GM21515 (cell line): ENCODE measurements around the gene CDKAL1.
A peak's percentile ranks its signal among the peaks of the same experiment; 100 is the strongest.
"Not testable (repeated sequence)": the region's sequence is repeated elsewhere in the genome, so short reads cannot be mapped to it uniquely, and the experiment has no call there.

Experiments used
- ATAC-seq: cut with Tn5 transposase; IDR thresholded peaks from one replicate; pipeline ENCODE4 v1.9.1; 2021; ENCODE audit not compliant: unreplicated experiment

Gene CDKAL1

DNA sequence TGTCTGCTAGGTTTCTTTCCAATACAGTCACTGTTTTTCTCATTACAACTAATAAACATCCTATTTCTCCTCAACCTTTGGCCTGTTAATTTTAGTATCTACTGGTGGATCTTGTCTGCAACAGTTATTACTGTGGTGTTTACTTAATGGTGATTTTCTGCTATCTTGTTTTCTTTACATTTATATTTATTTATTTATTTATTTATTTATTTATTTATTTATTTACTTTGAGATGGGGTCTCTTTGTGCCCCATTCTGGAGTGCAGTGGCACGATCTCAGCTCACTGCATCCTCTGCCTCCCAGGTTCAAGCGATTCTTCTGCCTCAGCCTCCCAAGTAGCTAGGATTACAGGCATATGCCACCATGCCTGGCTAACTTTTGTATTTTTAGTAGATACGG, 15.1 kb downstream of the CDKAL1 start:
- not testable (repeated sequence) for ATAC-seq

GRCh38 chr6:20554326-20554725, 20.1 kb downstream of the CDKAL1 start:
- no peak for ATAC-seq

- ATAC-seq: no peak
Observed at GRCh38 chr6:20554817-20555216, 20.6 kb downstream of the CDKAL1 start.

DNA sequence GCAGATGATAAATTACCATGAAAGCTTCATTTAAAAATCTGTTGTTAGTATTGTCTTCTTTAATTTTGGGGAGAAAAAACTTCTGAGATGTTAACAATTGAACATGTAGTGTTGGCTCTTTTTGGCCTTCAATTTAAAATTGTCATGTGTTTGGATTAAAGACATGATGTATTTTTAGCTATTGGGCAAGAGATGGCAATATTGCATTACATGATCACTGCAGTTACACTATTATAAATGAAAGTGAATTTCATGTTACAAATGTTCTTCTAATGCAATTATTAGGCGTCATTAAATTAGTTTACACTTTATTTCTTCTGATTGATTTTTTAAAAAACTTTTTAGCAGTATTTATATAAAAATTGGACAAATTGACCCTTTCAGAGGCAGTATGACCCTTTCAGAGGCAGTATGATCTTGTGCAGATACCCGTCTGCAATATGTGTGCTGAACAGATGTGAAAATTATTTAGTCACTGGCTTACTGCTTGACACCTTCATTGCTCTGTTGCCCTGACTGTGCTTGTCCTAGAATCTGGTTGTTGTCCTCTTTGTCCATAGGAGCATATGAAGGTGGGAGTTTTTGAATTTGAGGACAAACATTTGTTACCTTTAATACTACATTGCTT, 25.8 kb downstream of the CDKAL1 start:
- no peak for ATAC-seq

DNA sequence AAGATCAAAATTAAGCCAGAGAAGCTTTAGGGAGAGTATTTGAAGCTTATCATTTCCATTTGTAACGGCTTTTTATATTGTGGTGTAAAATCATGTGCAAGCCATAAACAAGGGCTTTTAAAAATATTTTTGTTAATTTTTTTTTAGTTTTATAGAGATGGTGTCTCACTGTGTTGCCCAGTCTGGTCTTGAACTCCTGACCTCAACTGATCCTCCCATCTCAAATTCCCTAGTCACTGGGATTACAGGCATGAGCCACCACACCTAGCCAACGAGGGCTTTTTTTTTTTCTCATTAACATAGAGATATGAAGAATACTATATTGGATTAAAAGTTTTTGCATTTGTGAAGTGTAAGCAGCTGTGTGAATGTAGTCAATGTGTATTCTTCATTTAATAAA, 29.1 kb downstream of the CDKAL1 start:
- ATAC-seq: no peak

GRCh38 chr6:20564269-20564668, 30.0 kb downstream of the CDKAL1 start:
- no peak for ATAC-seq

GRCh38 chr6:20564777-20565176, 30.5 kb downstream of the CDKAL1 start:
- peak; percentile 57 for ATAC-seq

DNA sequence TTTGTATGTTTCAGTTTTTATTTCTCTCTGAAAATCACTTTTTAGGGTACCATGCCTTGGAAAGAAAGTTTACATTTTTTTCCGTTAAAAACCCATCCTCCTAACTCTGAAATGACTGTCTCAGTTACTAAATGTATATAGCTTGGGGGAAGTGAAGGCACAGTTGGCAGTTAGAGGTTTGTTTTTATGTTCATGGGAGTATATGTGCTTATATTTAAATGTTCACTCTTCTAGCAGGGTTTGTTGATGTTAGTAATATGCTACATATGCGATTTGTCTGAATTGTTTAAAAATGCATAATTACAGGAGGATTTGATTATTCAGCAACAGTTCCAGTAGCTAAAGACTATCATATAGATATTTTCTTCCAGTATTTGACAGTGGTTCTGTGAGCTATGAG, 31.1 kb downstream of the CDKAL1 start:
- no peak for ATAC-seq

DNA sequence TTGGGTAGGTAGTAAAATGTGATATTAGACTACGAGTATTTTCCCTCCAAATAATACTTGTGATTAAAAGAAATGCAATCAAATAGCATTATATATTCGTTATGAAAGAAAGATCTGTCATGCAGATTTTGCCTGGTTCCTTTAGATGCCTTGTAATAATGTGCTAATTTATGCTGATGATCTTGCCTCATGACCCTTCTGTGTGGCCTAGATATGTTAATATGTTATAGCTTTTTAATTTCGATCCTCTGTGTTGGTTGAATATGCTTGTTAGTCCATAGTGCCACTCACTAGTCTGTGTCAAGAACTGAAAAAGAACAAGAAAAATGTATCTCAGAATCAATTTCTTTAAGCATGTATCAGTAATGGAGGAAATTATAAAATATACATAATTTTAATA, 31.9 kb downstream of the CDKAL1 start:
- no peak for ATAC-seq

DNA sequence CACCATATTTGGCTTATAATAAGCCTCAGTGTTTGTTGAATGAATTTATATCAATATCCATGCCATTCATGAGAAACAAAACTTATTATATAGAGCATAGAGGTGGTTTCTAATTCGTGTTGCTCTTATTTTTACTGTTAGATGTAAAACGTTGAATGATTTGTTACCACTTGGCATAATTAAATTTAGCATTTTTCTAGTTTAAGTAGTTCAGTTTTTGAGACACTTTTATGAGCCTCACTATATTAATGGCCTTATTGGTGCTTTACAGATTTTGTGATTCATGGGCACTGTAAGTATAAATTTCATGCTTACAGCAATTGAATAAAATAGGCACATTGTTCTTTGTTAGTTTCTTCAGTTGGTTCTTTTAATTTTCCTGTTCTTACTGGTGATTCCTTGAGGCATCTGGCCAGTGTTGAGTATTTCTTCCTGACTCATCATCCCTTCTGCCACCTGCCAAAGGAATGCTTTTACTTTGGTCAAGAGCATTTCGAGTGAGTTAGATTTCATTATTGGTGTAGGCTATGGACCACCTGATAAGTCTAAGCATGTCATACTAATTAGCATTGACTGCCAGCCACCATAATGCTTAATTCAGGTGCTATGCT, 34.8 kb downstream of the CDKAL1 start:
- no peak for ATAC-seq

- ATAC-seq: no peak
Observed at GRCh38 chr6:20571261-20571660, 37.0 kb downstream of the CDKAL1 start.

GRCh38 chr6:20572288-20572687, 38.0 kb downstream of the CDKAL1 start:
- ATAC-seq: no peak

DNA sequence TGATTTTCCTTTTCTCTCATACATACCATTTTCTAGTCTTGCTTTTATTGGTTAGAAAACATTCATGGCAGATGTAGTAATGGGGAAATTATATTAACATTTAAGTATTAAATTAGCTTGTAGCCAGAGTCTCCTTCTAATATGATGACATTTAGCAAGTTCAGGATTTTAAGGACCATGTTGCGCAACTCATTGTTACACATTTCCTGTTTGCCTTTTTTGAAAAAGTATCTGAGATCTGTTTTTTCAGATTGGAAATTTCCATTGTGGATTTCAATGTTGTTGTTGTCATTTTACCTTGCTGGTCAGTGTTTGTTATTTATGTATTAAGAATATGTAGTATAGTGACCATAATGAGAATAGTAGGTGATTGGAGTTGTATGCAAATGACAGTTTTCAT, 38.7 kb downstream of the CDKAL1 start:
- no peak for ATAC-seq

DNA sequence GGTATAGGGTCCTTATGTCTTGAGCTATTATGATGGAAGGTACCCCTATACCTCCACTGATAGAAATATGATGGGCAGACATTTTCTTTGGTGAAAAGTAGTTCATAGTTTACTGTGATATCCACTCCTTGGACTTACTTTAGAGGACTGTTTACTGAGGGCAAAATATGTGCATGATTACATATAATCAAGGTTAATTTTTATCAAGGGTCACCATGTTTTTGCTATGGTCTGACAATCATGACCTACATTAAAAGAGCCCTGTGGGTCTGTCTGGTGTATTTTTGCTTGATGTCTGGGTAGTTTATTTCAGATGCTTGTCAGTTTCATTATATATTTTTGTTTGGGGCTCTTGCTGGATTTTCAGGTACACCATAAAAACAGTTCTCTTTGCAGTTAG, 40.1 kb downstream of the CDKAL1 start:
- no peak for ATAC-seq

DNA sequence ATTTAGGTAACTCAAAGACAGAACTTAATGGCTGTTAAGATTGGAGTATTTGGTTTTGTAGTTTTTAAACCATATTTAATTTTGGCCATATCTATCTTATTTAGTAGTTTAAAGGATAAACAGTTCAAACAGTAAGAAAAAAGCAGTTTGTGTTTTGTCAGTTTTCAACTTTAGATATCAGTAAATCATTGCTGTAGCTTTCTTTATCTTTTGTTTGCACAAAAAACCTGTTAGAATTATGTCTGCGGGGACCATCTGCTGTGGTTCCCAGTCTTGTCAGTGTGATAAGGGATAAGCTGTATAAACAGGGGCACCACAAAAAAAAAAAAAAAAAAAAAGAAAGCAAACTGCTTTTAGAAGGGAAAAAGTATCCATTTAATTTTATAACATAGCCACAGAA, 40.9 kb downstream of the CDKAL1 start:
- ATAC-seq: no peak

- ATAC-seq: no peak
Observed at GRCh38 chr6:20575704-20576451, 41.6 kb downstream of the CDKAL1 start.

DNA sequence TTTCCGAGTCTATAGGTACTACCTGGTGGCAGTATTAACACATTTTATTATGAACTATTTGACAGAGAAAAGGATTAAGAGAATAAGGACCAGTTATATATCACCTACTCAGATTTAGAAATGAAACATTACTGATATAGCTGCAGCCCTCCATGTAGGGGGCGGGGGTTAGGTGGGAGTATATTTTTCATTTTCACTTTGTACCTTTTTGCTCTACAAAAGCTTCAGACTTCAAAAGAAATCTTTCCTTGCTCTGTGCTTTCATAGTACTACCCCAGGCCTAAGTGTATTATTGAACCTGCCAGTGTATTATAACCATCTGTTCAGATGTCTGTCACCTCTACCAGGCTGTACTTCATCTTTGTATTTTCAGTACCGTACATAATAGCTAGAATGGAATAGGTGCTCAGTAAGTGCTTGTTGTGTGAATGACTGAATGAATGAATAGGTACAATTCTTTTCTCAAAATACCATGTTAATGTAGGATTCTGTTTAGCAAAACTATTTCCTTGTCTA, 43.0 kb downstream of the CDKAL1 start:
- ATAC-seq: no peak

GRCh38 chr6:20581070-20581469, 46.8 kb downstream of the CDKAL1 start:
- no peak for ATAC-seq

DNA sequence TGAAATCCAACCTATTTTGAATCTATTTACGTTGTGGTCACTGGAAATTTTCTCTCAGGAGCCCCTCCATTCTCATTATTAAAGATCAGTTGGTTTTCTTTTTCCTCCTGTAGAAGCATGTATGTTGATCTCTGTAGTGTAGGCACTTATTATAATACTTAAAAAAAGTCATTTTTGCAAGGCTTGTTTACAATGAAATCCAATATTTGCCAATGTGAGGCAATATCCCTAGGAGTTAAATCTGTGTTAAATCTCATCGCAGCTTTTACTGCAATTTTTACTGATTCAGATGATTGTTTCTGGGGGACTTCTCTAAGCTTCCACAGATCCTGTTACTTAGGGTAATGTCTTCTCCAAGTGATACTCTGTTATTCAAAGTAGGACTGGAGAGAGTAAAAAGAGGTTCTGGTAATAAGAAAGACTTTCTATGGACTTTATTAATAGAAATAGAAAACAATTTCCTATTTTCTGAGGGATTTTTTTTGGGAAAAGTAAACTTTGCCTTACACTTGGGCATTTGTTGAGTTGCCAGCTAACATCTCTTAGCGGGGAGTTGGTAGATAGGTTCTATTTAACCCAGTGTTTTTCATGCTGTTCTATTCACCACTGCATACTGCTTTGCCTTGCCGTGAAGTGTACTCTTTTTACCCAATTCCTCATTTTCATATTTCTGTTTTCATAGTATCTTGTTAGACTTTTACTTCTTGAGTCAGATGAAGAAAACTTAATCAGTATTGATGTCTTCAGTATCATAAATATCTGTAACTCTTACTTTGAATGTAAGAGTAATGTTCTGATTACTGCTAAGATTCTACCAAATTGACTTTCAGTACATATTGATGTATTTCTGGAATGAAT, 48.6 kb downstream of the CDKAL1 start:
- peak; percentile 56 for ATAC-seq

DNA sequence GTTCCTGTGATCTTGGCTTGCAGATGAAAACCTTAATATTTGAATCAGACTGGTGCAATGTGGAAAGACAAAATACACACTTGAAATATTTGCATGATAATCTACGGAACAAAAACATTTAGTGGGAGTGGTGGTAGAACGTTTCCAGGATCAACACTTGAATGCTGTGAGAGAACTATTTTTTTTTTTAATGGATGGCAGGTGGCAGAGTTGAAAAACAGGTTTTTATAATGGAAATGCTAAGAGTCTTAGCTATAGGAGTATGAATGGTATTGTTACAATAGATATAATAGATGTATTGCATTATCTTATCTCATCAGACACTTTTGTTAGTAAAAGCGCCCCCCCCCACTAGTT, 49.2 kb downstream of the CDKAL1 start:
- ATAC-seq: no peak

DNA sequence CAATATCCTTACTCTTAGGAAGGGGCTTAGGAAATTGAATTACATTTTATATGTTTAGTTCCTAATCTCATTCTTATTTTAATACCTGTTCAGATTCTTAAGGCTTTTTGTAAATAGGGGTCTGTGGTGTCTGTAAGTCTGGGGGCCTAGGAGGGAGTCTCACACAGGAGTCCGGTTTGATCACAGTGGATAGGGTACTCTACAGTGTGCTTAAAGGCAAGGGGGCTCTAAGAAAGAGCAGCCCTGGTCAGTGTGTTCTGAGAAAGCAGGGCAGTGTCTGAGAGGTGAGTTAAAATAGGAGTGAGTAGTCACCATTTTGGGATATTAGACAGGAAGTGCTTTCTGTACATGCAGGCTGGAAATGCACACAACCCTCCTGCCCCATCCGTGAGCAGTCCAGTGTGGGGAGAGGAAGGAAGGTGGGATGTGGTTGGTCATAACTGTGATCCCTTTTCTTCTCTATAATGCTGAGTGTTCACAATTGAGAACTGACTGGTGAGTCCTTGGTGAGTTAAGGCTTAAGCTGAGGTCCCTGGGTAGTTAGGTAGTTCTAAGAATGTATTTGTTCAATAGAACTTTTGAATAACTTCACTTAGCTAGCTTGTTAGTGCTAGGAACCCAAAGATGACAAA, 50.0 kb downstream of the CDKAL1 start:
- no peak for ATAC-seq
